ENCODE data around the gene KIF1A. TPM values are rescaled to one million over a fixed set of nuclear protein-coding genes. Genes with fewer than 3 reads are reported as not detected.

Gene KIF1A
- total RNA-seq, 1 donor from 2014 or later, result 4.7 TPM

DNA sequence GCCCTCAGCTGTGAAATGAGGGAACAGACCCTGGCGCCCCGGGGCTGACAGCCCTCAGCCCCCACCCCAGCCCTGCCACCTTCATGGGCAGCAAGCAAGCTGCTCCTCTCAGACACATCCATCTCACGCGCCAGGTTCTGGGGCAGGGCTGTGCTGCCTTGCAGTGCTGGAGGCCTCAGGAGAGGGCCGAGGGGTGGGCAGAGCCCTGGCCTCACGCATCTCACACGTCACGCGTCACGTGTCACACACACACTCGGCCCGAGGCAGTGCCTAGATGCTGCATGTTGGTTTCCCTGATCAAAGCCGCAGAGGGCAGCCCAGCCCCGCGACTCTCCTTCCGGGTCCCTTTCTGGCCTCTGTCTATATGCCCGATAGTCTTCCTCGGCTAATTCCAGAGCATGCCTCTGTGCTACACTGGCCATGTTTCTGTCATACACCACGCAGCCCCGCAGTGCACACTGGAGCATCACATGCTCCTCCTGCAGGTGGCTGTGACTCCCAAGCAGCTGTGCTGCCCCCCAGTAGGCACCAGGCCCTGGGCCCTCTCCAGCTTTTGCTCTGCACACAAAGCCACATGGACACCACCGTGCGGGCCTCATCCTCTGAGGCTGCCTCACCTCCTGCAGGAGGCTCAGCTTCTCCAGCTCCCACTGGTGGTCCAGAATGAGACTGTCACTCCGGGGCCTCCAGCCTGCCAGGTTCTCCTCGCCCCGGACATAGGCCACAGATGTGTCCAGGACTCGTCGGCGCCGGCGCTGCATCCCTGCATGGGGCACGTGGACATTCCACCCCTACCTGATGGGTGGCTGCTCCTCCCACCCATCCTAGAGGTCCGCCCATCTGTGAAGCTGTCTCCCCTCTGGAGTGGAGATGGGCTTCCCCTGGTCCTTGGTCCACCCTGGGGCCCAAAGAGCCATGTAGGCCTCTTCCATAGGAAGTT is 97.0 kb downstream of the KIF1A start:
- Histone ChIP-seq H3K36me3 (ENCODE audit: control insufficient read depth in 3 of 3, insufficient read depth in 3 of 3, low read length in 3 of 3) (no peaks in the 10 kb centered on the region), H3K9me3 (ENCODE audit: control insufficient read depth in 3 of 3, low read length in 3 of 3) (no peaks in the 10 kb centered on the region), H3K4me1 (ENCODE audit: control insufficient read depth in 3 of 3, insufficient read depth in 3 of 3, low read length in 3 of 3) (no peaks in the 10 kb centered on the region), H3K27ac (ENCODE audit: low read depth, low read length) (no peak overlapping the region), H3K4me3 (ENCODE audit: low read length in 3 of 3) (no peak overlapping the region), H3K9ac (ENCODE audit: low read depth in 1 of 3, low read length in 3 of 3) (no peak overlapping the region), H3K27me3 (ENCODE audit: control insufficient read depth in 3 of 3, insufficient read depth in 3 of 3, low read length in 3 of 3) (peaks cover under 1 to 14% (median 10%) of the 10 kb centered on the region in 3 donors)

DNA sequence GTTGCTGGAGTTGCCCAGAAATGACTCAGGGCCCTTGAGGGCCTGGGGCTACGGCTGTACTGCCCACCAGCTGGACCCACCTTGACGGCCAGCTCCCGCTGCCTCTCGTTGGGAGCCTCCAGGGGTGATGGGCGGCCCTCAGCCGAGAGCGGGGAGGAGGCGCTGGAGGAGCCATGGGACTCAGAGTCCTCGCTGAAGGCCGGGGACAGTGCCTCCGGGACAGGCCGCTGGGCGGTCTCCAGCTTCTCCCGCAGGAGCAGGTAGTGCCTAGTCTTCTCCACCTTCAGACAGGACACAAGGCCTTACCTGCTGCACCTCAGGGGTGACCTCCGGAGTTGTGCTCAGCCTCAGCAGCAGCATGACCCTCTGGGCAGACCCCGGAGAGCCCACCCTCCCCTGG is 97.6 kb downstream of the KIF1A start:
- peaks cover 0 to 15% (median 11%) of the 10 kb centered on the region in 3 donors for H3K27me3 ChIP-seq (ENCODE audit: control insufficient read depth in 3 of 3, insufficient read depth in 3 of 3, low read length in 3 of 3)
- no peaks in the 10 kb centered on the region for H3K36me3 ChIP-seq (ENCODE audit: control insufficient read depth in 3 of 3, insufficient read depth in 3 of 3, low read length in 3 of 3)
- no peaks in the 10 kb centered on the region for H3K4me1 ChIP-seq (ENCODE audit: control insufficient read depth in 3 of 3, insufficient read depth in 3 of 3, low read length in 3 of 3)
- no peak overlapping the region for H3K9ac ChIP-seq (ENCODE audit: low read depth in 1 of 3, low read length in 3 of 3)
- H3K9me3 ChIP-seq (ENCODE audit: control insufficient read depth in 3 of 3, low read length in 3 of 3), result no peaks in the 10 kb centered on the region
- H3K27ac ChIP-seq (ENCODE audit: low read depth, low read length), result no peak overlapping the region
- H3K4me3 ChIP-seq (ENCODE audit: low read length in 3 of 3), result no peak overlapping the region

DNA sequence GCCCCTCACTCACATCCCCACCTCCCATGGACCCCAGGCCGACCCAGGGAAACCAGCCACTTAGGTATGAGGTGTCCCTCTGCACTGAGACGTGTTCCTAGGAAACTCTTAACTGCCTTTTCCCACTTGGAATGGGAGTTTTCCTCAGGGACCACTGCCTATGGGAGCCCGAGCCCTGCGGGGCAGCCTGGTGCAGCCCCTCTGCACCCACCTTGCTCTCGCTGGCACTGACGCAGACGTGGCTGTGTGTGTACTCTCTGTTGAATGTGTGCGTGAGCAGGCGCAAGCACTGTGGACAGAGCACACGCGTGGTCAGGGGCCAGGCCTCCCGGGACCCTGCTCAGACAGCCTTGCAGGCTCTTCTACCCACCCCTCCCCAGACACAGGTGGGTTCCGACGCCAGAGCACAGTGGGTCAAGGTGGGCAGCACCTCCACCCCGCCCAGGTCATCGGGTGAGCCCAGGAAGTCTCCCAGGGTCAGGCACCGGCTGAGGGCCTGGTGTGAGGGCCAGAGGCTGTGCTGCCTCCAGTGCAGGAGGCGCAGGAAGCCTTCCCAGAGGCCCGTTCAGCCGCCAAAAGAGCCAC is 98.3 kb downstream of the KIF1A start:
- Histone ChIP-seq H3K4me1 (ENCODE audit: control insufficient read depth in 3 of 3, insufficient read depth in 3 of 3, low read length in 3 of 3) (no peaks in the 10 kb centered on the region), H3K9me3 (ENCODE audit: control insufficient read depth in 3 of 3, low read length in 3 of 3) (no peaks in the 10 kb centered on the region), H3K27ac (ENCODE audit: low read depth, low read length) (no peak overlapping the region), H3K9ac (ENCODE audit: low read depth in 1 of 3, low read length in 3 of 3) (no peak overlapping the region), H3K4me3 (ENCODE audit: low read length in 3 of 3) (no peak overlapping the region), H3K36me3 (ENCODE audit: control insufficient read depth in 3 of 3, insufficient read depth in 3 of 3, low read length in 3 of 3) (no peaks in the 10 kb centered on the region), H3K27me3 (ENCODE audit: control insufficient read depth in 3 of 3, insufficient read depth in 3 of 3, low read length in 3 of 3) (peaks cover 0 to 17% (median 16%) of the 10 kb centered on the region in 3 donors)

DNA sequence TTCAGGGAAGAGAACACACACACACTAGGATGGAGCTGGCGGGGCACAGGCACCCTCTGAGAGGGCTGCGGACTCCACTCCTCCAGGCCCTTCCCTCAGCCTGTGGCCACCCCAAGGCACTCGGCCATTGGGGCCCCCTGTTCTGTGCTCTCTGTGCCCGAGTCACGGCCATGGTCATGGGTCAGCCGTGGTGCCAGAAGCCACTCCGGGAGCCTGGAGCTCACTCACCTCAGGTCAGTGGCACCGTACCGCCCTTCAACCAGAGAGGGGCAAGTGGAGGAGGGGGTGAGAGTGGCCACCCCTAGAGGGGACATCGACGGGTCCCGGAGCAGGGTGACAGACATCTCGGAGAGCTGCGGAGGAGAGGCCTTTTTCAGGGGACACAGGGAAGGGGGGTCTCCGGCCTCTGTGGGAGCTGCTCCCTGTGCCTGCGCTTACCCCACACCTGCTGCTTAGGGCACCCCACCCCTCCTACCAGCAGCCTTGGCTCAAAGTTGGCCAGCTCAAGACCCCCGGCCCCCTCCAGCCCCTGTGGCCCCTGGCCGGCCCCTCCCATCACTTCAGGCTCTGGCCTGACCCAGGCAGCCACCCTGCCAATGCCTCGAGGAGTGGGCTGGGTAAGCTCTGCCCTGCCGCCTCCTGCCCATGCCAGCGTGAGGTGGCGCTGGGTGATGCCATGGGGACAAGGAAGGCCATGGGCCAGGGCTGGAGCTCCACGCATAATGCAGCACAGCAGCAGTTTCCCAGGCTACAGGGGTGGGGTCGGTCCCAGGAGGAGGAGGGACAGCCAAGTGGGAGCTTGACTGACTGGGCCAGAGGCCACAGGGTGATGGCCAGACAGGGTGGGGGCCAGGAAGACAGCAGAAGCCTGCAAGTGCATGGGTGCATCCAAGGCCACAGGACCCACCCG is 99.1 kb downstream of the KIF1A start:
- peaks cover 0 to 22% (median 16%) of the 10 kb centered on the region in 3 donors for H3K27me3 ChIP-seq (ENCODE audit: control insufficient read depth in 3 of 3, insufficient read depth in 3 of 3, low read length in 3 of 3)
- no peaks in the 10 kb centered on the region for H3K4me1 ChIP-seq (ENCODE audit: control insufficient read depth in 3 of 3, insufficient read depth in 3 of 3, low read length in 3 of 3)
- H3K36me3 ChIP-seq (ENCODE audit: control insufficient read depth in 3 of 3, insufficient read depth in 3 of 3, low read length in 3 of 3), result no peaks in the 10 kb centered on the region
- H3K27ac ChIP-seq (ENCODE audit: low read depth, low read length), result no peak overlapping the region
- H3K4me3 ChIP-seq (ENCODE audit: low read length in 3 of 3), result no peak overlapping the region
- no peaks in the 10 kb centered on the region for H3K9me3 ChIP-seq (ENCODE audit: control insufficient read depth in 3 of 3, low read length in 3 of 3)
- no peak overlapping the region for H3K9ac ChIP-seq (ENCODE audit: low read depth in 1 of 3, low read length in 3 of 3)

DNA sequence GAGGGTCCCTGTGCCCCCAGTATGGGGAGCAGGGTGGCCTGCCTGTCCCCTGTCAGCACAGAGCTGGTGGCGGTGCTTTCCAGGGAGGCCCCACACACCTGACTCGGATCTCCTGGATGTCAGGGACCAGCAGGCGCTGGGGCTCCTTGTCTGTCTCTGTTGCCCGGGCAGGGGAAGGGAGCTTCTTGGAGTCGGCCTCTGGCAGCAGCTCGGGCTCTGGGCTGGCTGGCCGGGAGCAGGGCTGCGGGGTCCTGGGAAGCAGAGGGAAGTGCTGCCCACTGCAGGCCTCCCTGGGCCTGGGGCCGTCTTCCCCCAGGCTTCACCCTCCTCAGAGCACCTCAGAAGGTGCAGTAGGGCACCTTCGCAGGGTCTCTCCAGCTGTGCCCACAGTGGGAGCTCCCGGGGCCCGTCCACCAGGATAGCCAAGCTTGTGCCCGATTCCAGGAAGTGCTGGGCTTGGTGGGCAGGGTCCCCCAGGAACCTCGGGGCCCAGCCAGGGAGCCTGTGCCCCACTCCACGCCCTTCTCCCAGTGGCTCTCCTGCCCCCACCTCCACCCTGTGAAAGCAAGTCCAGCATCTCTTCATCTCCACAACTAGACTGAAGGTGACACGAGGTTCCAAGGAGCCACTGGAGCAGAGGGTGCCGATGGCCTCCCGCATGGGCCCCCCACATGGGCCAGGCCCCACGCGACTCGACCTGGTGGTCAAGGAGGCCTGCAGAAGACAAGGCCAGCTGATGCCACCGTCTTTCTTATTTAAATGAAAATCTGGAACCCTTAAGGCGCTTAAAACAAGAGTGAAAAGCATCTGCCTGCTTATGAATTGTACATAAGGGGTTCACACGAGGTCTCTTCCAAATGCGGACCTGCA is 100.1 kb downstream of the KIF1A start:
- Histone ChIP-seq H3K4me1 (ENCODE audit: control insufficient read depth in 3 of 3, insufficient read depth in 3 of 3, low read length in 3 of 3) (no peaks in the 10 kb centered on the region), H3K27ac (ENCODE audit: low read depth, low read length) (no peak overlapping the region), H3K36me3 (ENCODE audit: control insufficient read depth in 3 of 3, insufficient read depth in 3 of 3, low read length in 3 of 3) (no peaks in the 10 kb centered on the region), H3K9me3 (ENCODE audit: control insufficient read depth in 3 of 3, low read length in 3 of 3) (no peaks in the 10 kb centered on the region), H3K4me3 (ENCODE audit: low read length in 3 of 3) (no peak overlapping the region), H3K27me3 (ENCODE audit: control insufficient read depth in 3 of 3, insufficient read depth in 3 of 3, low read length in 3 of 3) (peaks cover 0 to 32% (median 24%) of the 10 kb centered on the region in 3 donors), H3K9ac (ENCODE audit: low read depth in 1 of 3, low read length in 3 of 3) (no peak overlapping the region)

DNA sequence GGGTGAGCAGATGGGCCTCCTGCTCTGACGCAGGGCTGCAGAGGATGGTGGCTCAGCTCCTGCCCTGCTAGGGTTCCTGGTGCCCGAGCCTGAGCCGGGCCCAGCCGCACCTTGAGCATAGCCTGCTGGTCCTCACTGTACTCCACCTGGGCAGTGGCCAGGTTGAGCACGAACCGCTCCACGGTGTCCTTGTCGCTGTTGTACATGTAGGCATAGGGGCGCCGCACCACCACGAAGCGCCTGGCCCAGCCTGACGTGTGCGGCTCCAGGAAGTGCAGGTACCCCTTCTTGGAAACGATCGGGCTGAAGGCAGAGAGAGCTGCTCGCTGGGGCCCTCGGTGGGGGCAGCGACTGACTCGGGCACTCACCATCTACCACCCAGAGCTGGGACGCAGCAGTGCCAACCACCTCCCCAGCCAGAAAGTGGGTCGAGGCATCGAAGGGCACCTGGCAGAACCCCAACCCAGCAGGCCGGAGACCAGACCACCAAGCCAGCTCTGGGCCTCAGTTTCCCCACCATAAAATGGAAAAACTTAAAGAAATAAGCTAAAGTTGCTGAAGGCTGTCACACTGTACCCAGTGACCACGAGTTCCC is 101.0 kb downstream of the KIF1A start:
- no peaks in the 10 kb centered on the region for H3K9me3 ChIP-seq (ENCODE audit: control insufficient read depth in 3 of 3, low read length in 3 of 3)
- H3K27ac ChIP-seq (ENCODE audit: low read depth, low read length), result no peak overlapping the region
- no peaks in the 10 kb centered on the region for H3K4me1 ChIP-seq (ENCODE audit: control insufficient read depth in 3 of 3, insufficient read depth in 3 of 3, low read length in 3 of 3)
- H3K9ac ChIP-seq (ENCODE audit: low read depth in 1 of 3, low read length in 3 of 3), result no peak overlapping the region
- H3K36me3 ChIP-seq (ENCODE audit: control insufficient read depth in 3 of 3, insufficient read depth in 3 of 3, low read length in 3 of 3), result no peaks in the 10 kb centered on the region
- H3K27me3 ChIP-seq (ENCODE audit: control insufficient read depth in 3 of 3, insufficient read depth in 3 of 3, low read length in 3 of 3), result peaks cover 0 to 34% (median 24%) of the 10 kb centered on the region in 3 donors
- no peak overlapping the region for H3K4me3 ChIP-seq (ENCODE audit: low read length in 3 of 3)

DNA sequence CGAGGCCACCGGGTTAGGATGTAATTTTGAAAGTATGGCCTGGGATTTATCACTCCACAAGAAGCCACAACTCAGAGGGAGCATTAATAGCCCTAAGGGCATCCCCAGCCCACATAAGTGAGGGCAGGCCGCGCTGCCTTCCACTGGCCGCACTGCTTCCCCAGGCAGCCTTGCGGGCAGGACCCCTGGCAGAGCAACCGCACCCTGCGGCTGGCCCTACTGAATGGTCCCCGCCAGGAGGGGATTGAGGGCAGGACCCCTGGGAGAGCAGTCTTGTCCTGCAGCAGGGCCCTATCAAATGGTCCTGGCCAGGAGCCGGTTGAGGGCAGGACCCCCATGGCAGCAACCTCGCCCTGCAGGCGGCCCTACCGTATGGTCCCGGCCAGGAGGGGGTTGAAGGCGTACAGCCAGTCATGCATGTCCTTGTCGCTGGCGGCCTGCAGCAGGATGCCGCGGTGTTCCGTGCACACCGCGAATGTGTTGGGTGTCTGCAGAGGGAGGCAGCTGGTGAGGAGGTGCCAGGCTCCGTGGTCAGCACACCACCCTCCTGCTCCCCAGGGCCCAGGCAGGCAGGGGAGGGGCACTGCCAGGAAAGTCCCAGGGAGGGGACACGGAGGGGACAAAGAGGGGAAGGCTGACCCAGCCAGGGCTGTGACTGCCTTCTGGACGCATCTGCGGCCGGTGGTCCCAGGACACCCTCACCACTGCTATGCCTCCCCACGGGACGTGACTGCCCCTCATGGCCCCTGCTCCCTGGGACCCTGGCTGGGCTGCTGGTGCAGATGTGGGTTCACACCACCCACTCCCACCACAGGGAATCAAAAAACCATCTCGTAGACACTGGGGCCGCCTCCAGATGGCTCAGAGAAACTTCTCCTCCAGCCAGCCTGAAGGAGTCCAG is 102.1 kb downstream of the KIF1A start:
- Histone ChIP-seq H3K36me3 (ENCODE audit: control insufficient read depth in 3 of 3, insufficient read depth in 3 of 3, low read length in 3 of 3) (no peaks in the 10 kb centered on the region), H3K9me3 (ENCODE audit: control insufficient read depth in 3 of 3, low read length in 3 of 3) (no peaks in the 10 kb centered on the region), H3K4me1 (ENCODE audit: control insufficient read depth in 3 of 3, insufficient read depth in 3 of 3, low read length in 3 of 3) (no peaks in the 10 kb centered on the region), H3K27me3 (ENCODE audit: control insufficient read depth in 3 of 3, insufficient read depth in 3 of 3, low read length in 3 of 3) (peaks cover 0 to 38% (median 24%) of the 10 kb centered on the region in 3 donors), H3K27ac (ENCODE audit: low read depth, low read length) (no peak overlapping the region), H3K9ac (ENCODE audit: low read depth in 1 of 3, low read length in 3 of 3) (no peak overlapping the region), H3K4me3 (ENCODE audit: low read length in 3 of 3) (no peak overlapping the region)

DNA sequence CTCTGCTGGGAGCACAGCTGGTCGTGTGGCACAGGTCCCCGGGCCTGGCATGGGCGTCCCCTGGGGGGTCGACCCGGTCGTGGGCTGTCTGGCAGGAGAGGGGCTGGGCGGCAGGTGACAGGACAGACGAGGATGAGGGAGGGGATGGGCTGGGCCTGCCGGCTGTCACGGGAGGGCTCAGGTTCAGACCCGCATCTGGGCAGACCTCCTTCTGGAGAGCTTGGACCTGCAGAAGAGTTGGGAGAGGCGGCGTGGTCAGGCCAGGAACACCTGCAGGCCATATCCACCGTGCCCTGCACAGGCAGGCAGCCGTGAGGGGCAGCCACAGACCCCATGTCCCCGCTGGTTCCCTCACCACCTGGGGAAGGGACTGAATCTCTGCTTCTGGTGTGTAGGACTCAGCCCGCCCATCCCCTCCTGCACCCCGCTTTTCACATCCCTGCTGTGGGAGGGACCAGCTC is 102.8 kb downstream of the KIF1A start:
- no peaks in the 10 kb centered on the region for H3K4me1 ChIP-seq (ENCODE audit: control insufficient read depth in 3 of 3, insufficient read depth in 3 of 3, low read length in 3 of 3)
- H3K27ac ChIP-seq (ENCODE audit: low read depth, low read length), result no peak overlapping the region
- H3K4me3 ChIP-seq (ENCODE audit: low read length in 3 of 3), result no peak overlapping the region
- no peak overlapping the region for H3K9ac ChIP-seq (ENCODE audit: low read depth in 1 of 3, low read length in 3 of 3)
- H3K36me3 ChIP-seq (ENCODE audit: control insufficient read depth in 3 of 3, insufficient read depth in 3 of 3, low read length in 3 of 3), result no peaks in the 10 kb centered on the region
- peaks cover 0 to 34% (median 22%) of the 10 kb centered on the region in 3 donors for H3K27me3 ChIP-seq (ENCODE audit: control insufficient read depth in 3 of 3, insufficient read depth in 3 of 3, low read length in 3 of 3)
- no peaks in the 10 kb centered on the region for H3K9me3 ChIP-seq (ENCODE audit: control insufficient read depth in 3 of 3, low read length in 3 of 3)
